H9 (cell line): ENCODE measurements around the gene BCKDHB. TPM values are rescaled to one million over a fixed set of nuclear protein-coding genes. Genes with fewer than 3 reads are reported as not detected.

ENCODE experiments used
- DNase-seq: peaks from one replicate; pipeline ENCODE4 v3.0.0-alpha.2; 2017
- H2AFZ ChIP-seq: one replicate; pipeline ENCODE4 v1.6.1; 2013; ENCODE audit warnings: mild to moderate bottlenecking, low read length, control low read depth, moderate library complexity
- H2AK5ac ChIP-seq: 2 replicates; pipeline ENCODE4 v1.6.1; 2013; ENCODE audit warnings: low read length, control low read depth, mixed read lengths; ENCODE audit not compliant: insufficient read length
- H2BK120ac ChIP-seq: one replicate; pipeline ENCODE4 v1.6.1; 2013; ENCODE audit warnings: low read depth, mild to moderate bottlenecking, low read length, control low read depth, inconsistent platforms; ENCODE audit not compliant: poor library complexity, severe bottlenecking
- H2BK12ac ChIP-seq: 2 replicates; pipeline ENCODE4 v1.6.1; 2013; ENCODE audit warnings: low read length, control low read depth, mixed read lengths, low read depth; ENCODE audit not compliant: insufficient read length
- H2BK15ac ChIP-seq: 2 replicates; pipeline ENCODE4 v1.6.1; 2013; ENCODE audit warnings: low read depth, low read length, control low read depth
- H2BK20ac ChIP-seq: one replicate; pipeline ENCODE4 v1.6.1; 2013; ENCODE audit warnings: low read depth, mild to moderate bottlenecking, low read length, control low read depth, inconsistent platforms; ENCODE audit not compliant: poor library complexity, severe bottlenecking
- H2BK5ac ChIP-seq: 2 replicates; pipeline ENCODE4 v1.6.1; 2013; ENCODE audit warnings: low read length, control low read depth, mixed read lengths; ENCODE audit not compliant: insufficient read length
- H3K14ac ChIP-seq: 2 replicates; pipeline ENCODE4 v1.6.1; 2013; ENCODE audit warnings: low read length, control low read depth; ENCODE audit not compliant: insufficient read depth
- H3K18ac ChIP-seq: 2 replicates; pipeline ENCODE4 v1.6.1; 2013; ENCODE audit warnings: low read depth, mild to moderate bottlenecking, mixed read lengths, low read length, control low read depth; ENCODE audit not compliant: insufficient read length
- H3K23ac ChIP-seq: 2 replicates; pipeline ENCODE4 v1.6.1; 2013; ENCODE audit warnings: low read length, control low read depth, mixed read lengths, low read depth; ENCODE audit not compliant: insufficient read length
- H3K23me2 ChIP-seq: 2 replicates; pipeline ENCODE4 v1.6.1; 2013; ENCODE audit warnings: low read depth, mild to moderate bottlenecking, mixed read lengths, low read length, control low read depth; ENCODE audit not compliant: insufficient read length, poor library complexity, severe bottlenecking
- H3K27ac ChIP-seq: 2 replicates; pipeline ENCODE4 v1.5.1; 2013; ENCODE audit warnings: low read length, control low read depth, mixed read lengths, low read depth; ENCODE audit not compliant: insufficient read length
- H3K27me3 ChIP-seq: 2 replicates; pipeline ENCODE4 v1.6.1; 2013; ENCODE audit warnings: low read length, control low read depth, inconsistent platforms; ENCODE audit not compliant: insufficient read depth
- H3K4ac ChIP-seq: 2 replicates; pipeline ENCODE4 v1.6.1; 2013; ENCODE audit warnings: low read depth, mild to moderate bottlenecking, control low read depth, inconsistent platforms, low read length, moderate library complexity
- H3K4me1 ChIP-seq: 2 replicates; pipeline ENCODE4 v1.6.1; 2013; ENCODE audit warnings: low read length, control low read depth, inconsistent platforms; ENCODE audit not compliant: insufficient read depth
- H3K4me2 ChIP-seq: 2 replicates; pipeline ENCODE4 v1.6.1; 2013; ENCODE audit warnings: low read length, control low read depth, mixed read lengths; ENCODE audit not compliant: insufficient read length, insufficient read depth
- H3K56ac ChIP-seq: 2 replicates; pipeline ENCODE4 v1.6.1; 2013; ENCODE audit warnings: low read depth, mild to moderate bottlenecking, mixed read lengths, low read length, control low read depth; ENCODE audit not compliant: insufficient read length
- H3K79me1 ChIP-seq: 2 replicates; pipeline ENCODE4 v1.6.1; 2013; ENCODE audit warnings: low read depth, mild to moderate bottlenecking, moderate library complexity, low read length, control low read depth, inconsistent platforms; ENCODE audit not compliant: insufficient read depth, poor library complexity, severe bottlenecking
- H3K79me2 ChIP-seq: 2 replicates; pipeline ENCODE4 v1.6.1; 2013; ENCODE audit warnings: low read length, control low read depth, inconsistent platforms; ENCODE audit not compliant: insufficient read depth
- H3K9ac ChIP-seq: 2 replicates; pipeline ENCODE4 v1.6.1; 2013; ENCODE audit warnings: low read length, control low read depth, mixed read lengths; ENCODE audit not compliant: insufficient read length; ENCODE audit errors: extremely low read depth
- H3K9me3 ChIP-seq: one replicate; pipeline ENCODE4 v1.6.1; 2013; ENCODE audit warnings: low read depth, low read length, inconsistent platforms; ENCODE audit not compliant: control insufficient read depth
- H3T11ph ChIP-seq: one replicate; pipeline ENCODE4 v1.6.1; 2013; ENCODE audit warnings: mild to moderate bottlenecking, low read length, control low read depth, inconsistent platforms
- H4K20me1 ChIP-seq: one replicate; pipeline ENCODE4 v1.6.1; 2013; ENCODE audit not compliant: control insufficient read depth, insufficient read length, insufficient read depth
- H4K5ac ChIP-seq: 2 replicates; pipeline ENCODE4 v1.6.1; 2013; ENCODE audit warnings: low read depth, mild to moderate bottlenecking, mixed read lengths, low read length, control low read depth; ENCODE audit not compliant: insufficient read length
- H4K8ac ChIP-seq: replicated peaks from 2 replicates; pipeline ENCODE4 v1.6.1; 2013; ENCODE audit warnings: low read length, control low read depth, mixed read lengths, low read depth; ENCODE audit not compliant: insufficient read length
- H4K91ac ChIP-seq: 2 replicates; pipeline ENCODE4 v1.6.1; 2013; ENCODE audit warnings: low read depth, mild to moderate bottlenecking, moderate library complexity, mixed read lengths, low read length, control low read depth; ENCODE audit not compliant: insufficient read length
- H3K27ac Mint-ChIP-seq, 3 experiments: 2 replicates in 2 of 3; 3 replicates in 1 of 3; pipeline ENCODE4 v1.8.0; 2020 to 2021; ENCODE audit warnings: mixed read lengths in 3 of 3, mild to moderate bottlenecking in 1 of 3, moderate library complexity in 1 of 3
- H3K27me3 Mint-ChIP-seq: 2 replicates; pipeline ENCODE4 v1.8.0; 2021; ENCODE audit warnings: low read depth, mild to moderate bottlenecking, moderate library complexity, mixed read lengths
- H3K36me3 Mint-ChIP-seq, 3 experiments: 2 replicates in 2 of 3; 3 replicates in 1 of 3; pipeline ENCODE4 v1.8.0; 2020 to 2021; ENCODE audit warnings: low read depth in 3 of 3, mixed read lengths in 3 of 3; ENCODE audit not compliant: insufficient read depth in 1 of 3
- H3K4me1 Mint-ChIP-seq, 2 experiments: 2 replicates each; pipeline ENCODE4 v1.8.0; 2020; ENCODE audit warnings: mixed read lengths in 2 of 2
- H3K4me3 Mint-ChIP-seq, 2 experiments: 2 replicates in 1 of 2; 3 replicates in 1 of 2; pipeline ENCODE4 v1.8.0; 2020 to 2021; ENCODE audit warnings: mild to moderate bottlenecking in 2 of 2, mixed read lengths in 2 of 2, moderate library complexity in 1 of 2
- H3K9me3 Mint-ChIP-seq, 2 experiments: 2 replicates in 1 of 2; 3 replicates in 1 of 2; pipeline ENCODE4 v1.8.0; 2020; ENCODE audit warnings: mild to moderate bottlenecking in 2 of 2, mixed read lengths in 2 of 2, moderate library complexity in 1 of 2
- CTCF ChIP-seq: fragments of 200-600 bp; sonication (generic); conservative IDR thresholded peaks from 3 replicates; pipeline ENCODE4 v1.8.0; 2021; ENCODE audit warnings: antibody characterized with exemption, mild to moderate bottlenecking
- total RNA-seq: library from RNA; stranded (reverse); gene quantifications from 2 replicates; pipeline ENCODE4 v1.2.1, GENCODE V29; 2021

Gene BCKDHB
- total RNA-seq, 1 experiment from 2014 or later = 26.6 TPM

GRCh38 chr6:80104520-80104919, 2.0 kb upstream of the BCKDHB start:
- Histone ChIP-seq H4K20me1 (no peaks in the 10 kb centered on the region), H3K23me2 (no peaks in the 10 kb centered on the region), H4K91ac (no peak overlapping the region), H4K8ac (no peak overlapping the region), H2BK20ac (no peak overlapping the region), H3K4ac (no peak overlapping the region), H2AK5ac (no peak overlapping the region), H3K14ac (no peak overlapping the region), H3K18ac (no peak overlapping the region), H3K79me2 (peaks cover 3% of the 10 kb centered on the region; the same call in 1 of the 2 replicates), H2BK120ac (no peak overlapping the region), H2AFZ (no peak overlapping the region), H2BK5ac (no peak overlapping the region), H3K9ac (no peak overlapping the region), H2BK12ac (no peak overlapping the region), H3T11ph (no peak overlapping the region), H3K79me1 (no peaks in the 10 kb centered on the region), H3K9me3 (no peaks in the 10 kb centered on the region), H3K4me2 (no peak overlapping the region), H3K23ac (no peak overlapping the region), H3K27ac (no peak overlapping the region), H3K4me1 (no peaks in the 10 kb centered on the region; the same call in 1 of the 2 replicates), H4K5ac (no peak overlapping the region), H3K27me3 (no peaks in the 10 kb centered on the region), H3K56ac (no peak overlapping the region), H2BK15ac (no peak overlapping the region)
- Mint-ChIP-seq H3K27me3 (peaks cover 12% of the 10 kb centered on the region), H3K36me3 (no peaks in the 10 kb centered on the region), H3K4me1 (peaks cover 16 to 18% of the 10 kb centered on the region in 2 experiments), H3K27ac (no peak overlapping the region), H3K4me3 (no peak overlapping the region), H3K9me3 (no peaks in the 10 kb centered on the region)
- no peak for DNase-seq
- no peak for TF ChIP-seq CTCF
